HG03039 (cell line): ENCODE measurements around the gene ENTPD8.
"Not testable (repeated sequence)": the region's sequence is repeated elsewhere in the genome, so short reads cannot be mapped to it uniquely, and the experiment has no call there.

Experiments
- ATAC-seq: cut with Tn5 transposase; IDR thresholded peaks from one replicate; pipeline ENCODE4 v1.9.1; 2021; ENCODE audit warnings: mild to moderate bottlenecking, moderate library complexity; ENCODE audit not compliant: unreplicated experiment

ENTPD8 gene

GRCh38 chr9:137394866-137395665 is 46.1 kb downstream of the ENTPD8 start:
- ATAC-seq: no peak

- no peak for ATAC-seq
These were observed 47.7 kb downstream of the ENTPD8 start for GRCh38 chr9:137393176-137394150.

GRCh38 chr9:137392232-137393007 is 48.7 kb downstream of the ENTPD8 start:
- no peak for ATAC-seq

GRCh38 chr9:137391411-137391754 is 49.8 kb downstream of the ENTPD8 start:
- no peak for ATAC-seq

- ATAC-seq: no peak
These were observed 50.4 kb downstream of the ENTPD8 start for GRCh38 chr9:137390553-137391410.

- ATAC-seq: no peak
These were observed 51.8 kb downstream of the ENTPD8 start for GRCh38 chr9:137389428-137389746.

GRCh38 chr9:137388589-137389427 is 52.3 kb downstream of the ENTPD8 start:
- ATAC-seq: no peak

- no peak for ATAC-seq
These were observed 53.1 kb downstream of the ENTPD8 start for GRCh38 chr9:137387891-137388560.

- no peak for ATAC-seq
These were observed 53.9 kb downstream of the ENTPD8 start for GRCh38 chr9:137387114-137387890.

GRCh38 chr9:137386507-137387113 is 54.5 kb downstream of the ENTPD8 start:
- not testable (repeated sequence) for ATAC-seq

- no peak for ATAC-seq
These were observed 56.0 kb downstream of the ENTPD8 start for GRCh38 chr9:137385061-137385655.
